HUES64 (cell line): Measurements from ENCODE around the gene TFEB.

Experiments
- H3K27ac ChIP-seq: 2 replicates; pipeline ENCODE4 v1.7.0; 2013; ENCODE audit warnings: low read depth, low read length, inconsistent platforms
- H3K27me3 ChIP-seq: 2 replicates; pipeline ENCODE4 v1.6.1; 2013; ENCODE audit warnings: mild to moderate bottlenecking, low read length; ENCODE audit not compliant: insufficient read depth
- H3K36me3 ChIP-seq: 2 replicates; pipeline ENCODE4 v1.6.1; 2013; ENCODE audit warnings: mild to moderate bottlenecking, low read length; ENCODE audit not compliant: insufficient read depth
- H3K4me1 ChIP-seq: 2 replicates; pipeline ENCODE4 v1.6.1; 2013; ENCODE audit warnings: mild to moderate bottlenecking, low read length, moderate library complexity; ENCODE audit not compliant: insufficient read depth
- H3K4me3 ChIP-seq: 2 replicates; pipeline ENCODE4 v1.5.1; 2013; ENCODE audit warnings: mild to moderate bottlenecking, low read length, moderate library complexity
- H3K9ac ChIP-seq: 2 replicates; pipeline ENCODE4 v1.6.1; 2013; ENCODE audit warnings: mild to moderate bottlenecking, low read depth, low read length
- H3K9me3 ChIP-seq: 2 replicates; pipeline ENCODE4 v1.6.1; 2013; ENCODE audit warnings: low read depth, low read length; ENCODE audit not compliant: insufficient read depth
- WGBS: fragments of 150-250, 120-280 bp; methylation state at CpG from one replicate; pipeline ENCODE4 v1.1.7; 2013; ENCODE audit warnings: missing lambda C conversion rate; 5-methylcytosine and 5-hydroxymethylcytosine counted together

Gene TFEB

DNA sequence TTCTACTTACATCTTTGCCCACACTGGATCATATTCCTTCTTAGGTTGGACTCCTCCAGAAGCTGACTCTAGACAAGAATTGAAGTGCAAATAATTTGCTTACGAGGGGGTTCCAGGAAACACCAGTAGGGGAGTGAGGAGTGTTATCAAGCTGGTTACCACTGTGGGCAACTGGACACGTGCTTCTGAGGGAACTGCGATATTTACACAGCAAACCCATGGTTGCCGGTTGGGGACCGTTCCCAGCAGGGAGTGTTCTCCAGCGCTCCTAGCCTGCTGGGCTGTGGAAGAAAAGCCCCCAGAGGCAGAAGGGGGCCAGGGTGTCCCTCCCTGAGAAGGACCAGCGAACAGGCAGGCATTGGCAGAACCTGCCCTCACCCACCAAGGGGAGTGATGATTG, 75.5 kb downstream of the TFEB start:
- H3K4me3 ChIP-seq: no peak overlapping the region
- H3K36me3 ChIP-seq: no peaks in the 10 kb centered on the region
- H3K4me1 ChIP-seq: peaks cover 8% of the 10 kb centered on the region; the same call in 1 of the 2 replicates
- H3K9ac ChIP-seq: no peak overlapping the region
- H3K9me3 ChIP-seq: no peaks in the 10 kb centered on the region
- H3K27me3 ChIP-seq: peaks cover 5% of the 10 kb centered on the region; the same call in 1 of the 2 replicates
- WGBS: 86% methylated on average over 7 of the region's 7 CpGs
- H3K27ac ChIP-seq: no peak overlapping the region

DNA sequence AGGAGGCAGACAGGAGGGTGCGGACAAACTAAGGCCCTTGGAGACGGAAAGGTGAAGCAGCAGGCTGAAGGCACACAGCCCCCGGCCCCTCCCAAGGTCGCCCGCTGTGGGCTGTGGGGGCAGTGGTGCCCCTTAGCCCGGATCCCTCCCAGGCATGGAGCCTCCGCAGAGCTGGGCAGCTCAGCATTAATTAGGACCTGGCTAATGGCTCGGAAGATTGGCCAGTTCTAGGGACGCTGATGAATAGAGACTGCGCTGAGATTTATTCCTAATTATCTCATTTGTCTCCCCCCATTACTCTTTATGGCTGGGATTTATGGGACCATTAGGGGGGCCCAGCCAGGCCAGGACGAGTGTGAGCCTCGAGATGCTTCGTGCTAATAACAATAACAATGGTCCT, 76.8 kb downstream of the TFEB start:
- no peak overlapping the region for H3K27ac ChIP-seq
- peaks cover 5% of the 10 kb centered on the region; the same call in 1 of the 2 replicates for H3K27me3 ChIP-seq
- H3K36me3 ChIP-seq: no peaks in the 10 kb centered on the region
- peaks cover 8% of the 10 kb centered on the region; the same call in 1 of the 2 replicates for H3K4me1 ChIP-seq
- no peak overlapping the region for H3K4me3 ChIP-seq
- no peaks in the 10 kb centered on the region for H3K9me3 ChIP-seq
- no peak overlapping the region for H3K9ac ChIP-seq
- 86% methylated on average over 13 of the region's 13 CpGs for WGBS

DNA sequence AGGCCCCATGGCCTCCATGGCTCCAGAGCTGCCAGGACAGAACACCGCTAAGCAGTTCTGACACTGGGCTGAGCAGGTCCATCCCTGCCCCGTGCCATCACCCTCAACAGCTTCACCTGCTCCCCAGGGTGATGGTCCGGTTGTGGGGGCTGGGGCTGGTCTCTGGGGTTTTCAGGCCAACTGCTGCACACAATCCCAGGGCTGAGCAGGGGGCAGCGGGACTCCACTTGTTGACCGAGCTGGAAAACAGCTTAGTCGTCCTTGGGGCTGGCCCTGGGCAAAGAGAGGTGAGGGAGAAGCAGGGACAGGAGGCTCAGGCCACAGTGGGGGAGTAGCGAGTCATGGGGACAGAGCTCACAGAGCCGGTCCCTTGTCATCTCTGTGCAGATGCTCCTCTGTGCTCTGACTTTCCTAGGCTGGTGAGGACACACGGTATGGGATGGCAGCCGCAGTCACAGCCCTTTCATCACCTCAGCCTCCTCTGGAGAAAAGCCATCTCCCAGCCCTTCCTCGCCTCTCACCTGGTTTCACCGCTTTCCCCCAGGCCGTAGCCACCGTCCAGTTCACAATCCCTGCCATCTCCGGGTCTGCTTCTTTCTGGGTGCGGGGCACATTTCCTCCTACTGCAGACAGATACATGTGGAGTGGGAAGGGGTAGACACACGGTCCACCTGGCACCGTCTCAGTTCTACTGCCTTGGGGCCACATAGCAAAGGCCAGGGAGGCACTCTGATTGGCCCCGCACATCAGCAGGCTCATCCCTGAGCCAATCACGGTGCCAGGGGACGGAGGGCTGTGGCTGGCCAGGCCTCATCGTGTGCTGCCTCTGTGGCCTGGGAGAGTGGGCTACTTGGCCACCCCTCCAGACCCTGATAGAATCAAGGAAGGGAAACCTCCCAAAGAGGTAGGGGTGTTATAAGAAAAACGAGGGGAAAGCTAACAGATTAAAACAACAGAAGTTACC, 78.0 kb downstream of the TFEB start:
- no peaks in the 10 kb centered on the region for H3K9me3 ChIP-seq
- no peak overlapping the region for H3K9ac ChIP-seq
- no peak overlapping the region for H3K4me3 ChIP-seq
- WGBS: 91% methylated on average over 23 of the region's 23 CpGs
- H3K36me3 ChIP-seq: peaks cover 7% of the 10 kb centered on the region
- 0 out of 2 replicates have a peak, but pooled peaks cover 5% of the 10 kb centered on the region for H3K4me1 ChIP-seq
- H3K27me3 ChIP-seq: peaks cover 5% of the 10 kb centered on the region; the same call in 1 of the 2 replicates
- no peak overlapping the region for H3K27ac ChIP-seq

- no peaks in the 10 kb centered on the region for H3K9me3 ChIP-seq
- peaks cover 19% of the 10 kb centered on the region for H3K36me3 ChIP-seq
- no peaks in the 10 kb centered on the region for H3K27me3 ChIP-seq
- no peak overlapping the region; the same call in 1 of the 2 replicates for H3K27ac ChIP-seq
- WGBS: 70% methylated on average over 14 of the region's 14 CpGs
- no peak overlapping the region for H3K9ac ChIP-seq
- no peak overlapping the region for H3K4me3 ChIP-seq
- 0 out of 2 replicates have a peak, but pooled peaks cover 5% of the 10 kb centered on the region for H3K4me1 ChIP-seq
Measured at GRCh38 chr6:41656002-41656691, 79.3 kb downstream of the TFEB start.

- Histone ChIP-seq H3K4me1 (0 out of 2 replicates have a peak, but pooled peaks cover 5% of the 10 kb centered on the region), H3K27ac (no peak overlapping the region; the same call in 1 of the 2 replicates), H3K9ac (0 out of 2 replicates have a peak overlapping the region, but pooled peaks have one; percentile 3), H3K4me3 (no peak overlapping the region), H3K36me3 (peaks cover 22% of the 10 kb centered on the region), H3K9me3 (no peaks in the 10 kb centered on the region), H3K27me3 (no peaks in the 10 kb centered on the region)
- WGBS: 76% methylated on average over 12 of the region's 12 CpGs
Measured at GRCh38 chr6:41655646-41656001, 79.8 kb downstream of the TFEB start.

- H3K27me3 ChIP-seq: no peaks in the 10 kb centered on the region
- H3K36me3 ChIP-seq: peaks cover 23% of the 10 kb centered on the region
- 93% methylated on average over 8 of the region's 8 CpGs for WGBS
- 0 out of 2 replicates have a peak, but pooled peaks cover 5% of the 10 kb centered on the region for H3K4me1 ChIP-seq
- no peak overlapping the region for H3K27ac ChIP-seq
- no peak overlapping the region for H3K4me3 ChIP-seq
- no peaks in the 10 kb centered on the region for H3K9me3 ChIP-seq
- no peak overlapping the region for H3K9ac ChIP-seq
Measured at GRCh38 chr6:41655176-41655575, 80.2 kb downstream of the TFEB start.

DNA sequence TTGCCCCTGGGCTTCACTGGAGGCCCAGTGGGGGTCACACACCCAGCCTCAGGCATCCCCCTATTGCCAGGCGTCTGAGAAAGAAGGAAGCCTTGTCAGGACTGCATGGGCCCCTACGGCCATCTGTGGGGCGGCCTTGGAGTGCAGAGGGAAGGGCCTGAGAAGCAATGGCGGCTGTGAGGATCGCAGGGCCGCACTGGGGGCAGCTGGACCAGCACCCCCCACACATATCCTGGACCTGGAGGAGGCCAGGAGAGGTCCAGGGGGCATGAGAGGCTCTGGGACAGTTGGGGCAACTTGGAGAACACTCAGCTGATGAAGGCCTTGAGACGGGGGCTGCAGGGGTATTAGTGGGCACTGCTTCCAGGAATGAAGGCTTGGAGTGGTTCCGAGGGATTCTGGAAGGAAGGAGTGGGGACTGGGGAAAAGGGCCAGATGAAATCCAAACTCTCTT, 80.7 kb downstream of the TFEB start:
- 91% methylated on average over 8 of the region's 8 CpGs for WGBS
- H3K9ac ChIP-seq: no peak overlapping the region

DNA sequence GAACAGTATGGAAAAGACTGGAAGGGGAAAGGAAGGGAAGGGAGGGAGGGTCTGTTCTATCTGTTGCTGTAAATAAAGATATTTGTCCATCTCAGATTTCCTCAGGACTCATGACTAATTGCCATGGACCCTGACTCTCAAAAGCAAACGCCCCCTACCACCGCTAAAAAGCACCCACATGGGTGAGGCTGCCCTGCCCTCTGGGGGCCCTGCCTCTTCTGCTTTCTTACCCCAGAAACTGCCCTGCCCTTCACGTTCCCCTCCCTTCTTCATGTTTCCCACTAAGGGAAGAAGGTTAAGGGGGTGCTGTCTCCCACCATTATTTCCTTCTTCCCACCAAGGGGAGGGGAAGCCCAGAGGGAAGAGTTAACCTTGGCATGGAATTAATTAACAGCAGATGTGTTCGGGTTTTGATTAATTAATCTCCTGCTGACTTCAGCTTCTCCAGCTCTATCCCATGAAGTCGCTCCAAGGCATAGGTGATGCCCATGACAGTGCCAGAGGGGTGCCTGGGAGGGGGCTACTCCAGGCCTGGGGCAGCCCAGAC, 81.2 kb downstream of the TFEB start:
- Histone ChIP-seq H3K4me1 (0 out of 2 replicates have a peak, but pooled peaks cover 5% of the 10 kb centered on the region), H3K27me3 (no peaks in the 10 kb centered on the region), H3K27ac (no peak overlapping the region), H3K9ac (no peak overlapping the region), H3K9me3 (no peaks in the 10 kb centered on the region), H3K4me3 (no peak overlapping the region), H3K36me3 (peaks cover 32% of the 10 kb centered on the region)
- WGBS: 85% methylated on average over 5 of the region's 5 CpGs

More for the DNA sequence above, 80.7 kb downstream of the TFEB start:
- Histone ChIP-seq H3K9me3 (no peaks in the 10 kb centered on the region), H3K27ac (no peak overlapping the region), H3K4me3 (no peak overlapping the region), H3K36me3 (peaks cover 27% of the 10 kb centered on the region), H3K27me3 (no peaks in the 10 kb centered on the region), H3K4me1 (0 out of 2 replicates have a peak, but pooled peaks cover 5% of the 10 kb centered on the region)

DNA sequence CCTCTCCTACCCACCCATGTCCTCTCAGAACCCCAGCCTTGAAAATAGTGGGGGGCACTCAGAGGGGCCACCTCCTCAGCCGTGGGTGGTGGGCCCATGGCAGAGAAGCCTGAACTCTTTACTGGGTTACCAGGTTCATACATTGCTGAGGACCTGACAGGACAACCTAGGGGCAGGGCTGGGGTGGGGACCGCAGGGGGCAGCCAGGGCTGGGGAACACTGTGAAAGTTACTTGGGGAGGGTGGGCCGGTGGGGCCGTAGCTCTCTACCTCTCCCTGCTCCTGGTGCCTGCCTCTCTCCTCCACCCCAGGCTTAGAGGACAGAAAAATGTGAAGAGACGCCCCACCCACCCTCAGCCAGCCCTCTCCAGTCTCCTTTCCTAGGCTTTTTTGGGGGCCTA, 81.7 kb downstream of the TFEB start:
- H3K36me3 ChIP-seq: peaks cover 37% of the 10 kb centered on the region
- H3K9me3 ChIP-seq: no peaks in the 10 kb centered on the region
- no peak overlapping the region for H3K9ac ChIP-seq
- H3K4me3 ChIP-seq: no peak overlapping the region
- 0 out of 2 replicates have a peak, but pooled peaks cover 5% of the 10 kb centered on the region for H3K4me1 ChIP-seq
- no peak overlapping the region for H3K27ac ChIP-seq
- H3K27me3 ChIP-seq: no peaks in the 10 kb centered on the region
- WGBS: 93% methylated on average over 5 of the region's 5 CpGs

DNA sequence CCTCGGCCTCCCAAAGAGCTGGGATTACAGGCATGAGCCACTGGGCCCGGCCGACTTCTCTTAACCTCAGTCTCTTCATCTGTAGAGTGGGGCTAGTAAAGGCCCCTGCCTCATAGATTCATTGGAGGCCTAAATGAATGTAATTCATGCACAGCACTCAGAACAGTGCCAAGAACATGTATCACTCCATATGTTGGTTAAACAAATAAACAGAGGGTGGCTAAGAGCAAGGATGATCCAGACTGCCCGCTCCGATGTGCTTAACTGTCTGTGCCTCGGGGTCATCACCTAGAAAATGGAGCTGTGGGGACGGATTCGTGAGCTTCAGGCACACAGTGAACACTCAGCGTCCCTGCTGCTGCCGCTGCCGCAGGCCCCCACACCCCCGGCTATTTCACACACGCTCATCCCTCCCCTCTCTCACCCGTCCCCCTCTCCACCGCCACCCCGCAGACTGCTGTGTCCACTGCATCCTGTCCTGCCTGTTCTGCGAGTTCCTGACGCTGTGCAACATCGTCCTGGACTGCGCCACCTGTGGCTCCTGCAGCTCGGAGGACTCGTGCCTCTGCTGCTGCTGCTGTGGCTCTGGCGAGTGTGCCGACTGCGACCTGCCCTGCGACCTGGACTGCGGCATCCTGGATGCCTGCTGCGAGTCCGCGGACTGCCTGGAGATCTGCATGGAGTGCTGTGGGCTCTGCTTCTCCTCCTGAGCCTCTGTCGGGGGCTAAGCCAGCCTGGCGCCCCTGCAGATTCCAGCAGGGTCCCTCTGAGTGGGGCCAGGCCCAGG, 82.3 kb downstream of the TFEB start:
- 94% methylated on average over 32 of the region's 32 CpGs for WGBS
- H3K9ac ChIP-seq: no peak overlapping the region
- no peaks in the 10 kb centered on the region for H3K9me3 ChIP-seq
- H3K4me3 ChIP-seq: no peak overlapping the region
- no peak overlapping the region for H3K27ac ChIP-seq
- H3K27me3 ChIP-seq: no peaks in the 10 kb centered on the region
- H3K36me3 ChIP-seq: peaks cover 42% of the 10 kb centered on the region
- 0 out of 2 replicates have a peak, but pooled peaks cover 5% of the 10 kb centered on the region for H3K4me1 ChIP-seq
